Glomerular visceral epithelial cell (primary cell): ENCODE results near the gene POLA1.
A peak's percentile ranks its signal among the peaks of the same experiment; 100 is the strongest.

Experiments
- DNase-seq: peaks from one replicate; pipeline ENCODE4 v3.0.0-alpha.2; 2016; ENCODE audit errors: extremely low spot score

Gene POLA1

DNA sequence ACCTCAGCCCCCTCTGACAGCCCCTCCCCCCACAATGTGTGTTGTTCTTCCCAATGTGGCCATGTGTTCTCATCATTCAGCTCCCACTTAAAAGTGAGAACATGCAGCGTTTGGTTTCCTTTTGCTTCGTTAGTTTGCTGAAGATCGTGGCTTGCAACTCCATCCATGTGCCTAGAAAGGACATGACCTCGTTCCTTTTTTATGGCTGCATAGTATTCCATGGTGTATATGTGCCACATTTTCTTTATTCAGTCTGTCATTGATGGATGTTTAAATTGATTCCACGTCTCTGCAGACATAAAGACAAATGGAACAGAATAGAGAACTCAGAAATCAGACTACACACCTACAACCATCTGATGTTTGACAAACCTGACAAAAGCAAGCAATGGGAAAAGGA, 276.1 kb downstream of the POLA1 start:
- no peak for DNase-seq

DNA sequence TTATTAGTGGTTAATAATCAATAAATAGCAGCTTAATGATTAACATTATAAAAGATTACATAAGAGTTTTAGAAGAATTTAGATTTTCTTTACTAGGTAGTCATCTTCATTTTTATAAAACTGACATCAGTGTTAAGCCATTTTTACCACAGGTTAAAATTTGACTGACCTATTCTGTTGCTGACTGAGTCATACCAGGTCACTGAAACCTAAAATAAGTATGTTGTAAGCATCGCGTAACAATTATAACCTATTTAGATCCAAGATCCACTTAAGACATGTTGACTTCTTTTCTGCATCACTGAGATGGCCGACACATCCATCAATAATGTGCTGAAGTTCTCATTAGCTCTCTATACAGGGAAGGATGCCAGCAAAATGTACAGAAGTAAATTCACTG, 285.4 kb downstream of the POLA1 start:
- DNase-seq, result peak; percentile 61

DNA sequence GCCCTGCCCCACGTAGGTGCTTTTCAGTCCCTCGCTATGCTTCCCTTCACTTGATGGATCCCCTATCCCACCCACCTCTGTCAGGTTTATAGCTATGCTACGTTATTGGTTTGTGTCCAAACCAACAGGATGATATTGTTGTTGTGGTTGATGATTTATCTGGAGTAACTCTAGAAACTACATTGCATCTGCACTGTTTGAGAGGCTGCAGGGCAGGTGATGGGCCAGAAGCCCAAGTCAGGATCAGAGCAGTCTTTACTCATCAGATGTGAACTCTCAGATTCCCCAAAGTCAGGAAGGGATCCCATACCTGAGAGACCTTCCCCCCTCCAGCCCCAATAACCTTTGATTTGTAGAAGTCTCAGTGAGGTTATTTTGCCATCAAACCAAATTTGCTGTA, 287.3 kb downstream of the POLA1 start:
- DNase-seq, result no peak

DNA sequence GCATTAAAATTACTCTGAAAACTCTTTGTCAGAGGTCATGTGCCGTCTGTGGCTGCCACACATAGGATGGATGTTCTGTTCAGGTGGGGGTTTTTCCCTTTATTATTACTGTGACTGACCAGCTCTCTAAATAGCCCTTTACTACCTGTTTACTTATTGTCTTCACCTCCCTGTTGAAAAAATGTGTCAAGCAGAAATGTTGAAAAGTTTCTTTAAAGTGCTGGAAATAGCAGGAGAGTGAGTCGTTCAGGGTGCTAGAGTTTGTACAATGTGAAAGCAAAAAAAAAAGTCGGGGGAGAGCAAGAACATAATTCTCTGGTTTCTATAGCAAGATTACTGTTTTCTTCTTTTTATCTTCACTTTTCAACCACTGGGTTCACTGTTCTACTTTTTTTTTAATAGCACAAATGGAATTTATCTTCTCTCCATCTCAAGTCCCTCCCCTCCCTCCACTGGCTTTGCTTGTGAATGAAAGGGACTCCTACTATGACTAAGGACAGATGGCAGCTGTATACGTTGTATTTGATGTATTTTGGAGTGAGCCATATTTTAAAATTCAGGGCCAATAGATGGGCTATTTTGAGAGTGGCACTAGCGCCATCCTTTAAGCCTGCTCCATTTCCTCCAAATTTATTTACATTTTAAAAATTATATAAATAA, 288.7 kb downstream of the POLA1 start:
- no peak for DNase-seq

DNA sequence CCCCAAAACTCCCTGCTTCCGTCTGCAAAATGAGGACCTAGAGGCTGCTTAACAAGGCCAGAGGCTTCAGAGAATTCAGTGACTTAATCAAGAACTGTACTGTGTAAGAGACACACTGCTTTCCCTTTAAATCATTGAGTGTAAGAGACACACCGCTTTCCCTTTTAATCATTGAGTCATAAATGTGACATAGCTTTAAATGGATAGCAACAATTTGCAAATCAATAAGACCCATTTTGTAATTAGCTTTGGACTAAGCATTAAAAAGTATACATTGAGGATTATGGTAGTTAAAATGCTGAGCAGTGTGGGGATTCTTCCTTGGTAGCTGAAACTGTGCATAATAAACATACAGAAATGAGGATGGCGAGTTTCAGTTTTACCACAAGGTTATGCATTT, 290.2 kb downstream of the POLA1 start:
- no peak for DNase-seq

DNA sequence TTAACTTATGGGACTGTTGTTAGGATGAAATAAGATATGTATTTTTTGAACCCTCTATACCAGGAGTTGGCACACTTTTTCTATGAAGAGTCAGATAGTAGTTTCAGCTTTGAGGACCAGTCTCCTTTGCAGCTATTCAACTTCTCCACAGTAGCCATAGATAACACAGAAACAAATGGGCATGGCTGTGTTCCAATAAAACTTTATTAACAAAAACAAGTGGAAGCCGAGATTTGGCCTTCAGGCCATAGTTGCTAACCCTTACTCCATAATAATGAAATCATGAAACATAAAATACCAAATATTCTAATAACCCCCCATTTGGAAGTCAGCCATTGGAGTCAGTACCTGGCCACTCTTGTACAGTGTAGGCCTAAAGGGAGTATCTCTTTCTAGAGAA, 291.4 kb downstream of the POLA1 start:
- DNase-seq, result no peak

DNA sequence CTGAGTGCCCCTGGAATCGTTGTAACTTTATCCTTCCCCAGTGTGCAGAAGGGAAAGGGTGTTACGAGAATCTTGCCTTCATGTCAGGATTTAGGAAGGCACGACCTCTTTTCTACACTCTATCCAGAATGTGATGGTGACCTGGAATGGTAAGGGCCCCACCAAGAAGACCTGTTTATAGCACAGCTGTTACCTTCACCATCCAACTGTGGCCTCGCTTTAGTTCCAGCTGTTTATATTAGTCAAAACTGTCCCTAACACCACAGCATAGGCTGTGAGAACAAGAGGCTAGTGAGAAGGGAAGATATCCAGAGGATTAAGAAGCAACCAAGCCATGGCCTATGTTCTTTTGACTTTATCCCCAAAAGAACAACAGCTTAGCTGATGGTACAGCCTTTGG, 294.0 kb downstream of the POLA1 start:
- DNase-seq, result no peak

DNA sequence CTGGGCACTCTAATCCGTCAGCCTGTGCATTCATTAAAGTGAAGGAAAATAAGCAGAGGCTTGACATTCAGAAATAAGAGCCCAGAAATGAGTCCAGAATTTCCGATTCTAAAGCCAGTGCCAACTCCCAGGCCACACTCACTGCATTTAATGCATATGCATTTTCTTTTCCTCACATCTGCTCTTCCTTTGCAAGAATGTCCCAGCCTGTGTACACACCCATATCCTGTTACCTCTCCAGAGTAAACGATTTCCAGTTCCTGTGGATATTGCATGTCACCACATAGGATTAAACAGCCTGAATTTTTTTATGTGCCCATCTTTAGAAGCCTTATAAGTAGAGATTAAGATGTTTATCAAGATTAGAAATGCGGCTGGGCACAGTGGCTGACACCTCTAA, 294.6 kb downstream of the POLA1 start:
- no peak for DNase-seq

DNA sequence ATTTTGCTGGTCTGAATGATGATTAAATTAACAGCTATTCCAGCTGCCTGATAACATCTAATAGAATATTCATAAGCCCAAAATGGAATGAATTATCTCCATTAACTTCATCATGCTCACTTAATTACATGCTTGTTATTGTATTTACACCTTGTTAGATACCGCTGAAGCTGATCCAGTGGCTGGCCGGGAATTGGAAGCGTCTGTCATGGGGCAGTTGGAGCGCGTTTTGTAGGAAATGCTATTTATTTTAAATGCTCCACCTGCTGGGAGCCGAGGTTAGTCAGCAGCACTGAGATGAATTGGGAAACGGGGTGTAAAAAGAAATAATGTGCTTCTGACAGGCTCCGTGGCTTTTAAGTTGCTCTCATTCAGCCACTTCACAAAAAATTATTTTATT, 296.8 kb downstream of the POLA1 start:
- no peak for DNase-seq

DNA sequence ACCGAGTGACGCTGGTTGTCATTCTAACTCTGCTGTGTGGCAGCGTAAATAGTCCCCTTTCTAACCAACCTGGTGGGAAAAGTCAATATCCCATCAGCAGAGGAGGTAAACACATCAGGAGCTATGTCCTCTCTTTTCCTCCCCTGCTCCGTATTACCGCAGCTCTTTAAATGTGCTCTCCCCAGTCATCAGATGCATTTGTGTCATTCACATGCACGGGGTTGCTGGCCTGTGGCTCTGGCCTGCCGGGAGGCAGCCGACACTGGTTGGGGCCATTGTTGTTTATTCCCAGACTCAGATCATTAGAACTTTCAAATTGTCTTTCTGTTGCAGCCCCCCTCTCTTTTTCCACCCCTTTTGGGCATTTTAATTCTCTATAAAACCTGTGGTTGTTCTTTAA, 300.2 kb downstream of the POLA1 start:
- DNase-seq, result no peak

DNA sequence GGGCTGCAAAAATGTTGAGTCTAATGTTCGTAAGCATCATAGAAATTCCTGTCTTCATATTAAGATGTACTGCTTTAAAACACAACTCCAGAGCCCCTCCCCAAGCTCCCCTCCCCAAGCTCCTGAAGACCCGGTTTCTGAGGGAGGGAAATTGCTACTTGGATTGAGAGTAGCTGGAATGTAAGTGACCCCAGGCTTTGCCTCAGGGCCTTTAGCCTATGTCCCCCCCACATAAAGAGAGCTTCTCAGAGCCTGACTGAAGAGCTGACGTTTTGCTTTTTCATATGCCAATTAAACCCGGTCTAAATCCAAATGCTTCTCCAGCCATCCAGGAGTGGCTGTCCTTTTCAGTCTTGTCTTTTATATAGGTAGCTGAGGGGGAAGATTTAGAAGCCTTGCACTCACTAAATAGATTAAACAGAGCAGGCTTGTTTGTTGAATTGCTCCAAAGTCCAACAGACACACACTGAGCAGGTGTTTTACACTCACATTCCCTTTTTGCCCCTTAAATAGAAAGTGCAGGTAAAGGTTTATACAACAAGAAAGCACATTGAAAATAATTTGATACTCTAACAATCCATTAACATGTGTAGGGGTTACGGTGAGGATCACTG, 302.5 kb downstream of the POLA1 start:
- DNase-seq, result no peak

DNA sequence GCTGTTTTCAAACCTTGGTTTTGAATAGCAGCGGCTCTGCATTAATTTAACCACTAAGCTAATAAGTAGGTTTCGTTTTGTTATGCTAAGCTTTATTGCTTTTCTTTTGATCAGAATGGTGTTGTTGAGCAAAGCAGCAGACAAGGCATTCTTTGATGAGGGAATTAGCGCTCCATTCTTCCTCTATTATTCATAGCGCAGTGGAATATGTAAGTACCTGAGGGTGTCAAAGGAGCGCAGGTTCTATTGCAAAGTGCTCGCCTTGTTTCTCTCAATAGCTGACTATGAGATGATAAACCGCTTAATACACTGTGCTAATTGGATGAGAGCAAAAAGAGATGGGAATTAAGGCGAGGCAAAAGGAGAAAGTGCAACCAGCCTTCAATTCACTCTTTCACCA, 305.8 kb downstream of the POLA1 start:
- no peak for DNase-seq

DNA sequence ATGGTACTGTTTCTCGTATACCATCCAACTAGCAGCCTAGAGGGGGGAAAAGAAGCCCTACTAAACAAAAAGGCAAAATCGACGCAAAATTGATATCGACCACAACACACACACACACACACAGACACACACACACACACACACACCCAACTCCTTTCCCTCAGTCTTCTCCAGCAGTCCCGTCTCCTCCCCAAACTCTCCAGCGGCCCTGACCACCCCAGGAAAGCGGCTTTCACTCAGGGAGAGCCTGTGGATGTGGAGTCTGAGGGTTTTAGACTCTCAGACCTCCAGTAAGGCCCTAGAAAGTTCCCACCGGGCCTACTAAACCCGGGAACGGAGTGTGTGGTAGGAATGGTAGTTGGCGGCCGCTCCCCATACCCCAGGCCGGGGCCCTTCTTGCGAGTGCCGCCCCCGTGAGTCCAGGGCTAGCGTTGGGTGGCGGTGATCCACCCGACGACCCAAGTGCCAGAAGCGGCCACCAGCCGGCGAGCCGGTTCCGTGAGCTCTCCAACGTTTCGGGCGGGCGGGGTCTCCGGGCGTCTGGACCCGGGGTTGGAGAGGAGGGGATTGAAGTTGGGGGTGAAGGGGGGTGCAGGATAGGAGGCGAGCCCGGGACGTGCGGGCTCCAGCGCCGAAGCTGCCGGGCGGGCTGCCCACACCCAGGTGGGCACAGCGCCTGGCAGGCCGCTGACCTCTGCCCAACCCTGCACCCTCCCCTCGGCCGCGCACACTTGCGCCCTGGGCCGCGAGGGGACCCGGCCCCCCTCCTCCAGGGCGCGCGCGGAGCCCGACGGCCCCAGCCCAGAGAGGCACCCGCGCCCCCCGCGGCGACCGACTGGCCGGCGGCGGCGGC, 308.3 kb downstream of the POLA1 start:
- no peak for DNase-seq

DNA sequence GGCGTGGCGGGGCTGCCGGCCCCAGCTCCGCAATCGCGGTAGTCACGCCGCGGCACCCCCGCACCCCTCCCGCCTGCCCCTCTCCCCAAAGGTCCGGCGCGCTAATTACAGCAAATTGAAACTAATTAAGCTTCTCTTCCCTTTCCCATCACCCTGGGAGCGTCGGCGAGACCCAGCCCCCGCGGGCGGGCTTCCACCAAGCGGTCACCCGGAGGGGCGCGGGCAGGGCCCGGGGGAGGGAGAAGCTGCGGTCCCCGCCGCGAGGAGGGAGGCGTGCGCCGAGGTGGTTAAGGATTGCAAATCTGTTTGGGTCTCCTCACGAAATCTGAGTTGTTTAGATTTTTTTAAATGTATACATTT, 308.9 kb downstream of the POLA1 start:
- DNase-seq, result no peak

DNA sequence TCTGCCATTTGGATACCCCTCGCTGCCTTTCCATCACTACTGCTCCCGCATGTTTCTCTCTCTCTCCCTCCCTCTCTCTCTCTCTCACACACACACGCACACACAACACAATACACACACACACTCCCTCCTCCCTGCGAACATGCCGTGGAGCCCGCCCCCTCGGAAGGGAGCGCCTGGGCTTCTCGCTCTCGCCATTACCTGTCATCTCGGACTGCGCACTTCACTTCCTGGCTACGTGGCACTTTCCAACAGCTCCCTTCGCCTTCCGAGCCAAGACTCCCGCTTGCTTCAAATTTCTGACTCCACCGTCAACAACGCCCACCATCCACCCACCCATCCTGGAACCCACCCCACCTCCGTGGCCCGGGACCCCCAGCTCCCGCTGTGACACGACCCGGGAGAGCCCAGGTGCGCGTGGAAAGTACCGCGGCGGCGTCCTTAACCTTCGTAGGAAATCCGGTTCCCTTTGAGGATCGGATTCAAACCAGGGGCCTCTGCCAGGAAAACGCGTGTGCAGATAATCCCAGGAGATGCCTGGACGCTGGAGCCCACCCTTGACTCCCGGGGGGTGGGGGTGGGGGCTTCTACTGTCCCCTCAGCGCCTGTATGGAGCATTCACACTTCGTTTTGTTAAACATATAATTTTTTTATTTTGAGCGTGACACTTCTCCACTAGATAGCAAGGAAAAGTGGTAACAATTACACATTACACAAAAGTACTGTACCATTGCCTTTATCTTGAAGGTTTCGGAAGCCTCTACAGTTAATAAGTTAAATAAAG, 309.5 kb downstream of the POLA1 start:
- DNase-seq, result no peak

DNA sequence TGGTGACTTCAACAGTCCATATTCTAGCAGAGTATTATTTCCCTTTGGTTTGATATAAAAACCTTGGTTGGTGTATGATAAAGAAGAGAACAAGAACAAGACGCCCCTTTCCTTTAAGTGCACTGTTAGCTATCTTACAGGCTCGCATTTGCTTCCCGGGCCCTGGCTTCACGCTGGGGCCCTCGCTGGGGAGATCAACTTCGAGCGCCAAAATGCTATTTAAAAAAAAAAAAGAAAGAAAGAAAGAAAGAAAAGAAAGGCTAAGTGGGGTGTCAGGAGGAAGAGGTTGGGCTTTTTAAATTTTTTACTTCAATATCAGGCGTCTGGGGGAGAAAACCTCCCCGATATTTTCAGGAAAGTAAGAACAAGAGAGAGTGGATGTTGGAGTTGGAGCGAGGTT, 310.3 kb downstream of the POLA1 start:
- no peak for DNase-seq

DNA sequence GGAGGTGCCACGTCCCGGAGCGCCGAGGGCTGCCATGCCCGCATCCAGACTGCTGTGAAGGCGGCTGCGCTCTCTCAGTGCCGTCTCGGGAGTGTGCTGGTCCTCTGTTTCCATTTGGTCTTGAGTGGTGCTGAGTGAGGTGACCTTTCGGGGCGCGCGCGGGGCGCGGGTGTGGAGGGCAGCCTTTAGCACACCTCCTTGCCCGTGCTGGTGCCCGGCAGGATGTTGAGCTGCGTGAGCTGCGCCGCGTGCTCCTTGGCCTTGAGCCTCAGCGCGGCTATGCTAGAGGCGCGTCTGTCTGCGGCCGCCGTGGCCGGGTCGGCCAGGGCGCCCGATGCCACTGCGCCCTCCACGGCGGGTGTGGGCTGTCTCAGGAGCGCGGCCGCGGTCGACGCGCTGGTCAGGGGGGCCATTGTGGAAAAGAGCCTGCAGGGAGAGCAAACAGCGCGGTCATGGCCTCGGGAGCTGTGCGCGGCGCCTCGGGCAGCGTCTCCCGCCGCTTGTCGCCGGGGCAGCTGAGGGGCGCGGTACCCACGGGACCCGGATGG, 310.8 kb downstream of the POLA1 start:
- DNase-seq, result no peak

DNA sequence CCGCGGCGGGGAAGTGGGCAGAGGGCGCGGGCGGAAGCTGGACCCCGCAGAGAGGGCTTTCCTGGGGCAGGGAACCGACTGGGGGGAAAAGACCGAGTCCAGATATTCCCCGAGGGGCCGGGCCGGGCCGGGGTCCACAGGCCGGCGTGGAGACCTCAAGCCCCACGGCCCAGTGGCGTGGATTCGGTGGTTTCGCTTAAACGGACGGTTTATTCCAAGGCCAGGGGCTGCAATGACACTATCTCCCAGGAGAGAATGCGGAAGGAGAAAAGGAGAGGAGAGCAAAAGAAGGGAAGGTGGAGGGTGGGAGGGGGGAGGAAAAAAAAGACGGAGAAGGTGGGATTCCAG, 311.3 kb downstream of the POLA1 start:
- no peak for DNase-seq

DNA sequence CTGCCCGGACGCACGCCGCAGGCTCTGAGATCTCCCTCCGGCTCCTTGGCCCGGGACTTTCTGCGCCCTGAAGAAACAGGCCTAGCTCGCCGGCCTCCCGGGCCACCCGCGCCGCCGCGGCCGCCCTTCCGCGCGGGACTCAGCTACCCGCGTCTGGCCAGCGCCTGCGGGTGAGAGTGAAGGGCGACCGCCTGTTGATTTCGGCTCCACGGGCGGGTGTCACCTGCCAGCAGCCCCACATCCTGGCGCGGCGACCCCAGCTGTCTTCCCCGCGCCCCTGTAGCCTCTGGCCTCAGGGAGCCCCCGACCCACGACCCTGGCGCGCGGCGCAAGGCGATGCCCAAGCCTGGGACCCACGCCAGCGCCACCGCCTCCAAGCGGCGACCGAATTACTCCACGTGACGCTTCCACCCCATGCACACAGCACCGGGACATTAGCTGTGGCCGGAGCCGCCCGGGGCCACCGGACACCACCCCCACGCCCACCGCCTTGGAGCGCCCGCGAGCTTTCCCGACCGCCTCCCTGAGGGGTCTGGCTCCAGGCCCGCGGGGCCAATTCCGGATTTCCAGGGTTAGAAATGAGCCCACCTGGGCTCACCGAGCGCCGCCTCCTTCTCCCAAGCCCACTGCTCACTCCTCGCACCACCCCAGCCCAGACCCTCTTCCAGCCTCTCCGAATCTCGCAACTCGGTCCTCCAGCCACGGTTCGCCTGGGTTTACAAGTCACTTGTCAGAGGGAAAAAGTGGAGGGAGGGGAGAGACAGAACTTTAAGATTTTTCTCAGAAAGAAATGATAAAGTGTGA, 311.9 kb downstream of the POLA1 start:
- DNase-seq, result no peak

DNA sequence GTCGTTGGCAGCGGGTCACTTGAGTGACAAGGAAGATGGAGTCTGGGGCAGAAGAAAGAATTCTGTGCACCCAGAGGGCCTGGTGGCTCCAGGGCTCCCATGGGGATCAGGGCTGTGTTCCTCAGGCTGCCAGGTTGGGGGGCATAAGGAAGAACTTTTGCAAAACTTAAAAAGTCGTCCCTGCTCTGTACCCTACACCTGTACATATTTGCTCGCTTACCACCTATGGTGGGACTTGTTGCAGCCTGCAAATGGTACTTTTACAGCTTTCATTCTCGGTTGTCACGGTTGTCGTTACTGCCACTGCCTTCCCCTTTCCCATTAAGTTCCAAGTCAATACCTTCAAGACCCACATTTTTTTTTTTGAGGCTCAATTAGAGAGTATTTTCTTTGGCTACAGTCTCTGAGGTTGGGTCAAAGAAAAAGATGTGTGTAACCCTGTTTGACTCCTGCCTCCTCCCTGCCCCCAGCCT, 312.9 kb downstream of the POLA1 start:
- no peak for DNase-seq
